ENCODE measurements around the gene SLC4A2. TPM values are rescaled to one million over a fixed set of nuclear protein-coding genes. Genes with fewer than 3 reads are reported as not detected.

SLC4A2 gene
- total RNA-seq, 2 donors from 2014 or later, result 114 to 135 TPM

DNA sequence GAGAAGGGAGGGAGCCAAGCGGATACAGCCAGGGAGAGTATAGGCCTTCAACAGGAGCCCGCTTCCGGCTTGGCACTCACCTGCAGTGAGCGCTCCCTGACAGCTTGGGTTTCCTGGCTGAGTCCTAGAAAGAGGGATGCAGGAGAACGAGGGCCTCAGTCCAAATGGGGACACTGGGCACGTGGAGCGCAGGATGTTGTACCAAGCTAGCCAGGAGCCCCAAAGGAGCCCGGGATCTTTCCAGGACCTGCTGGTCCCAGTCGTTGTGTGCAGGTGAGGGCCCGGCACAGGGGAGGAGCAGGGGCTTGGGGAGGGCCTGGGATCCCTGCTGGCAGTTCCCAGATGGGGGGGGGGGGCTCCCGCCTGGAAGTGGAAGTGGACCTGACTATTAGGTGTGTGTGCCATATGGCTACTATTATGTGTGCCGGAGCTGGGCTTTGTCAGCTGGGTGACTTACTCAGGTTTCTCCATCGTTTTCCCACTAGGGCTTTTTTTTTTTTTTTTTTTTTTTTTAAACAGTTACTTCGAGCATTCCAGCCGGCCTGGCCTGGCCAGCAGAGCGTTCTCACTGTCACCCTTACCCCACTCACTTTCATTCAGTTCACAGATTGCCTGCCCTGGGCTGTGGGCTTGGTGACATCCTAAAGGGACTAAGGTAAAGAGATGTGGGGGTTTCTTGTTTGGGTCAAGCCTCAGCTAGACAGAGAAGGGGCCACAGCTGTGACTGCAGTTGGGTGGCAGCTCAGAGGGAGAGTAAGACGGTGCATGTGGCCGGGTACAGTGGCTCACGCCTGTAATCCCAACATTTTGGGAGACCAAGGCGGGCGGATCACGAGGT is 30.7 kb downstream of the SLC4A2 start:
- Mint-ChIP-seq H3K4me1 (peaks cover 12% of the 10 kb centered on the region), H3K9me3 (no peaks in the 10 kb centered on the region), H3K36me3 (ENCODE audit: low read depth) (peaks cover 7% of the 10 kb centered on the region), H3K27ac (peak overlapping the region; percentile 48), H3K4me3 (no peak overlapping the region), H3K27me3 (no peaks in the 10 kb centered on the region)
- no peak for ATAC-seq (replicated peaks)

DNA sequence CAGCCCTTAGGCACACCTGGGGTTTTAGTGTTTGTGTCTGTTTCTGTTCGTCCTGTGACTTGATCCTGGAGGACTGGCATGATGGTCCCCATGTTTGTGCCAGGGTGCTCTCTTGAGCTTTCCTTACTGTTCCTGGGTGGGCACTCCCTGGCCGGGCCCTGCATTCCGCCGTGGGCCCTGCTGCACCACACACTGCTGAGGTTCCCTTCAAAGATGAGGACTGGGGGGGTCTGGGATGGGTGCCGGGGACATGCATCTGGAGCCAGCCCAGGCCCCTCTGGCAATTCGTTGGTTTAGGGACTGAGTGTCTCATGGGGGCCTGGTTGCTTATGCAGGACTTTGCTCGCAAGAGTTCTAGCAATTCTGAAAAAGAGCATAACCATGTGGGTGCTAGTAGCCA is 31.6 kb downstream of the SLC4A2 start:
- peaks cover 9% of the 10 kb centered on the region for H3K4me1 Mint-ChIP-seq
- peaks cover 10% of the 10 kb centered on the region for H3K36me3 Mint-ChIP-seq (ENCODE audit: low read depth)
- H3K27me3 Mint-ChIP-seq, result no peaks in the 10 kb centered on the region
- ATAC-seq (replicated peaks), result no peak
- H3K9me3 Mint-ChIP-seq, result no peaks in the 10 kb centered on the region
- H3K4me3 Mint-ChIP-seq, result no peak overlapping the region
- no peak overlapping the region for H3K27ac Mint-ChIP-seq

- Mint-ChIP-seq H3K27ac (no peak overlapping the region), H3K36me3 (ENCODE audit: low read depth) (peaks cover 12% of the 10 kb centered on the region), H3K9me3 (no peaks in the 10 kb centered on the region), H3K27me3 (no peaks in the 10 kb centered on the region), H3K4me1 (peaks cover 9% of the 10 kb centered on the region), H3K4me3 (no peak overlapping the region)
- ATAC-seq (replicated peaks), result no peak
These were observed 32.0 kb downstream of the SLC4A2 start for GRCh38 chr7:151091431-151091830.

DNA sequence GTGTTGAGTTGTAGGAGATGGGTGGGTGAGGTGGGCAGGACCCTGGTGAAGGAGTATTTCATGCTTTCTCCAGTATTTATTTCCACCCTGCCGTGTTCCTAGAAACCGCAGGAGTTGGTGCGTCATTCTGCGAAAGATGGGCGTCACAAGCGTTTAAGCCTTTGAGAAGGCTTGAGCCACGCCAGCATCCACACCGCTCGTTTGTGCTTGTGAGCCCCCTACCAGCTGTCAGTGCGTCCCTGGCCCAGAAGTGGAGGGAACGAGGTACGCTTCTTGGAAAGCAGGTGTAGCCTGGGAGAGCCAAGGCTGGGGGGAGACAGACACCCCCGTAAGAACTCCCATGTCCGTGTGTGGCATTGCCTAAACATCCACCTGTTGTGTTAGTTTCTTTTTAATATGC is 32.6 kb downstream of the SLC4A2 start:
- Mint-ChIP-seq H3K27ac (no peak overlapping the region), H3K4me1 (peaks cover 9% of the 10 kb centered on the region), H3K36me3 (ENCODE audit: low read depth) (peaks cover 12% of the 10 kb centered on the region), H3K4me3 (no peak overlapping the region), H3K27me3 (no peaks in the 10 kb centered on the region), H3K9me3 (no peaks in the 10 kb centered on the region)
- ATAC-seq (replicated peaks), result no peak

- no peak overlapping the region for H3K27ac Mint-ChIP-seq
- H3K36me3 Mint-ChIP-seq (ENCODE audit: low read depth), result peaks cover 12% of the 10 kb centered on the region
- H3K4me3 Mint-ChIP-seq, result no peak overlapping the region
- H3K9me3 Mint-ChIP-seq, result no peaks in the 10 kb centered on the region
- no peak for ATAC-seq (replicated peaks)
- no peaks in the 10 kb centered on the region for H3K27me3 Mint-ChIP-seq
- H3K4me1 Mint-ChIP-seq, result peaks cover 9% of the 10 kb centered on the region
These were observed 34.4 kb downstream of the SLC4A2 start for GRCh38 chr7:151093748-151094147.

- no peaks in the 10 kb centered on the region for H3K9me3 Mint-ChIP-seq
- H3K27me3 Mint-ChIP-seq, result no peaks in the 10 kb centered on the region
- peaks cover 6% of the 10 kb centered on the region for H3K36me3 Mint-ChIP-seq (ENCODE audit: low read depth)
- no peak for ATAC-seq (replicated peaks)
- peak overlapping the region; percentile 14 for H3K4me3 Mint-ChIP-seq
- peaks cover 9% of the 10 kb centered on the region for H3K4me1 Mint-ChIP-seq
- H3K27ac Mint-ChIP-seq, result peak overlapping the region; percentile 48
These were observed 35.3 kb downstream of the SLC4A2 start for GRCh38 chr7:151094675-151095074.

GRCh38 chr7:151095123-151095797 is 35.9 kb downstream of the SLC4A2 start:
- Mint-ChIP-seq H3K4me1 (peaks cover 9% of the 10 kb centered on the region), H3K27me3 (no peaks in the 10 kb centered on the region), H3K4me3 (peak overlapping the region; percentile 14), H3K9me3 (no peaks in the 10 kb centered on the region), H3K27ac (peak overlapping the region; percentile 48), H3K36me3 (ENCODE audit: low read depth) (peaks cover 6% of the 10 kb centered on the region)
- ATAC-seq (replicated peaks), result peak; percentile 64

- Mint-ChIP-seq H3K4me3 (peak overlapping the region; percentile 43), H3K27ac (no peak overlapping the region), H3K27me3 (no peaks in the 10 kb centered on the region), H3K36me3 (ENCODE audit: low read depth) (peaks cover 6% of the 10 kb centered on the region), H3K9me3 (no peaks in the 10 kb centered on the region), H3K4me1 (peaks cover 9% of the 10 kb centered on the region)
- peak; percentile 71 for ATAC-seq (replicated peaks)
These were observed 36.6 kb downstream of the SLC4A2 start for GRCh38 chr7:151095828-151096475.

DNA sequence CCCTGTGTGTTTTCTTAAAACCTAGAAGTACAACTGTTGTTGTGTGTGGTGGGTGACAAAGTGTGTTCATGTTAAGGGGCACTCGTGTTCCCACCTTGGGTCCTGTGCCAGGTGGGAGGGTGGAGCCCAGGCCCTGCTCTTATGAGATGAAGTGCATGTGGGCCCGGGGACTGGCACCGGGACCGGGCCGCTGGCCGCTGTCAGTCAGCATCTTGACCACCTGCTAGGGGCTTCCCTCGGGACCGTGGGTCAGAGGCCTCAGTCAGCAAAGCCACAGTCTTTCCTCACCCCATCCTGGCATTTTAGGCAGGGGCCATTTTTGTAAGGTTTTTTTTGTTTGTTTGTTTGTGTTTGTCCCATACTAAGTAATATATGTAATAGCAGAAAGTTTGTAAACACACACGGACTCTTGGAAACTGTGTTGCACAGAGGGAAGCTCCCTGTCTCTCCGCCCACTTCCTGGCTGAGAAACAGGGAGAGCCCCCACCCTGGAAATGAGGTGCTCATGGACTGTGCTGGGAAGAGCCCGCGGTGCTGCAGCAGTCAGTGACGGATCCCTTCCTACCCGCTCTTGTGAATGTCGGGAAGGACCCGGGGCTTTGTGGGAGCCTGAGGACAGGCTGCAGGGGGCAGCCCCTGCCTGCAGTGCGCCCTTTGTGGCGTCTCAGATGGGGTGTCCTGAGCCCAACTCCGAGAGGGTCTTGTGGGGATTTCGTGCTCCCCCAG is 40.3 kb downstream of the SLC4A2 start:
- no peak overlapping the region for H3K27ac Mint-ChIP-seq
- H3K4me1 Mint-ChIP-seq, result peaks cover 4% of the 10 kb centered on the region
- ATAC-seq (replicated peaks), result no peak
- no peaks in the 10 kb centered on the region for H3K9me3 Mint-ChIP-seq
- no peak overlapping the region for H3K4me3 Mint-ChIP-seq
- H3K36me3 Mint-ChIP-seq (ENCODE audit: low read depth), result peaks cover 6% of the 10 kb centered on the region
- no peaks in the 10 kb centered on the region for H3K27me3 Mint-ChIP-seq

DNA sequence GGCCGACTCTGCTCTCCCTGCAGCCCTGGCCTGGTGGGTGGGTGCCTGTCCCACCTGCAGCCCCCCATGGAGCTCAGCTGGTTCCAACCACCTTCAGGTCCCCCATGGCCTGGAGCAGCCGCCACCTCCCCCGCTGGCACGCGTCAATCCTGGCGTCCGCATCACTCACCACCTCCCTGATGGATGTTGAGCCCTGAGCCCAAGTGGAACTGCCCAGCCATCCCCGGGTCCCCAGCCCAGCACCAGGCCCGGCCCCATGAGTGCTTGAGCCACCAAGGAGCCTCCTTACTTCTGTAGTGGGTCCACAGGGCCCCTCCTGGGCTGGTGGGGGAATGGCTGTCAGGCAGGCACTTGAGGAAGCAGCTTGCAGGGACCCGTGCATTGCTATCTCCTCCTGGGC is 41.5 kb downstream of the SLC4A2 start:
- ATAC-seq (replicated peaks), result no peak

GRCh38 chr7:151101621-151102396 is 42.4 kb downstream of the SLC4A2 start:
- H3K27ac Mint-ChIP-seq, result no peak overlapping the region
- H3K4me3 Mint-ChIP-seq, result no peak overlapping the region
- H3K4me1 Mint-ChIP-seq, result no peaks in the 10 kb centered on the region
- no peaks in the 10 kb centered on the region for H3K36me3 Mint-ChIP-seq (ENCODE audit: low read depth)
- ATAC-seq (replicated peaks), result no peak
- no peaks in the 10 kb centered on the region for H3K9me3 Mint-ChIP-seq
- no peaks in the 10 kb centered on the region for H3K27me3 Mint-ChIP-seq

More for the DNA sequence above, 41.5 kb downstream of the SLC4A2 start:
- Mint-ChIP-seq H3K27me3 (no peaks in the 10 kb centered on the region), H3K4me3 (no peak overlapping the region), H3K4me1 (no peaks in the 10 kb centered on the region), H3K9me3 (no peaks in the 10 kb centered on the region), H3K27ac (no peak overlapping the region), H3K36me3 (ENCODE audit: low read depth) (peaks cover 4% of the 10 kb centered on the region)

DNA sequence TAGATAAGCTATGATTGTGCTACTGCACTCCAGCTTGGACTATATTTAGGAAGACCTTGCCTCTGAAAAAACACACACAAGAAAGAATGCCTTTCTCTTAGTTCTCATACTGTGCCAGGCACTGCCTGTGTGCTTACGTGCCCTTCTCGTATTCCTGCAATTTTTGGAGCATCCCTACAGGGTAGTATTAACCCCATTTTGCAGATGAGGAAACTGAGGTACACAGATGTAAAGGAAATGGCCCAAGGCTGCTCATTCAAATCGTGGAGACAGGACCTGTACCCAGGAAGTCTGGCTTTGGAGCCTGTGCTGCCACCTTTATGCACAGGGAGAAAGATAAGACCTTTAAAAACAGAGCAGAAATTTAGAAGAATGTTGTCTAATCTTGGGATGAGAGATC is 43.6 kb downstream of the SLC4A2 start:
- Mint-ChIP-seq H3K36me3 (ENCODE audit: low read depth) (no peaks in the 10 kb centered on the region), H3K27me3 (no peaks in the 10 kb centered on the region), H3K27ac (no peak overlapping the region), H3K9me3 (no peaks in the 10 kb centered on the region), H3K4me1 (no peaks in the 10 kb centered on the region), H3K4me3 (no peak overlapping the region)
- no peak for ATAC-seq (replicated peaks)

- no peak overlapping the region for H3K27ac Mint-ChIP-seq
- no peaks in the 10 kb centered on the region for H3K36me3 Mint-ChIP-seq (ENCODE audit: low read depth)
- no peak overlapping the region for H3K4me3 Mint-ChIP-seq
- H3K4me1 Mint-ChIP-seq, result no peaks in the 10 kb centered on the region
- ATAC-seq (replicated peaks), result no peak
- no peaks in the 10 kb centered on the region for H3K9me3 Mint-ChIP-seq
- H3K27me3 Mint-ChIP-seq, result no peaks in the 10 kb centered on the region
These were observed 44.6 kb downstream of the SLC4A2 start for GRCh38 chr7:151103973-151104372.
